H1 (cell line): ENCODE measurements around the gene SAMD7. TPM values are rescaled to one million over a fixed set of nuclear protein-coding genes. Genes with fewer than 3 reads are reported as not detected.

Experiments
- CTCF ChIA-PET: fragments of 300-600 bp; sonication (Branson Sonifier 250); formaldehyde crosslinking; loops from one replicate; lab custom pipeline; 2021; ENCODE audit not compliant: partially characterized antibody; lab: Charles Lee
- POLR2A ChIA-PET: fragments of 300-600 bp; sonication (Branson Sonifier 250); formaldehyde crosslinking; loops from one replicate; lab custom pipeline; 2021; ENCODE audit warnings: inconsistent platforms; ENCODE audit not compliant: partially characterized antibody; lab: Charles Lee
- DNase-seq, 2 experiments: peaks; one replicate each; pipeline versions ENCODE4 v3.0.0 to v3.0.0-alpha.2; 2010 to 2022; ENCODE audit warnings: low spot score in 2 of 2, low read depth in 1 of 2, mixed read lengths in 1 of 2
- FAIRE-seq: peaks from 2 replicates; lab custom pipeline; 2011; peaks lifted over from hg19 to GRCh38; lab: Jason Lieb, UNC
- H2AFZ ChIP-seq: 2 replicates; pipeline ENCODE4 v1.8.1; 2012; ENCODE audit warnings: low read length, inconsistent platforms
- H2AK5ac ChIP-seq: 2 replicates; pipeline ENCODE4 v1.6.1; 2013; ENCODE audit warnings: low read depth, low read length
- H2BK120ac ChIP-seq: replicated peaks from 2 replicates; pipeline ENCODE3; 2013; ENCODE audit warnings: low read depth, low read length, inconsistent platforms
- H2BK12ac ChIP-seq: 2 replicates; pipeline ENCODE4 v1.6.1; 2013; ENCODE audit warnings: low read depth, low read length
- H2BK15ac ChIP-seq: 2 replicates; pipeline ENCODE4 v1.6.1; 2013; ENCODE audit warnings: low read length
- H2BK20ac ChIP-seq: 2 replicates; pipeline ENCODE4 v1.6.1; 2013; ENCODE audit warnings: low read length
- H2BK5ac ChIP-seq: 2 replicates; pipeline ENCODE4 v1.6.1; 2013; ENCODE audit warnings: low read depth, low read length
- H3K14ac ChIP-seq: 2 replicates; pipeline ENCODE4 v1.6.1; 2013; ENCODE audit warnings: inconsistent platforms; ENCODE audit not compliant: insufficient read length
- H3K18ac ChIP-seq: 2 replicates; pipeline ENCODE4 v1.6.1; 2013; ENCODE audit warnings: low read length; ENCODE audit errors: extremely low read depth
- H3K23ac ChIP-seq: 2 replicates; pipeline ENCODE4 v1.6.1; 2013; ENCODE audit warnings: inconsistent platforms; ENCODE audit not compliant: insufficient read length
- H3K23me2 ChIP-seq: 2 replicates; pipeline ENCODE4 v1.6.1; 2013; ENCODE audit warnings: low read depth, low read length
- H3K27ac ChIP-seq: 2 replicates; pipeline ENCODE4 v1.6.1; 2011; ENCODE audit warnings: low read depth, low read length, inconsistent platforms
- H3K27me3 ChIP-seq, 4 experiments: replicated peaks in 1 of 4; 1 replicate in 1 of 4; 2 replicates in 3 of 4; pipeline versions ENCODE4 v1.6.1 to v1.8.1; 2011 to 2013; ENCODE audit warnings: low read length in 3 of 4, mild to moderate bottlenecking in 3 of 4, inconsistent platforms in 2 of 4, mixed read lengths in 2 of 4, moderate library complexity in 1 of 4; ENCODE audit not compliant: control insufficient read depth in 3 of 4, insufficient read depth in 3 of 4; ENCODE audit errors: extremely low read depth in 1 of 4
- H3K36me3 ChIP-seq, 4 experiments: 2 replicates each; pipeline versions ENCODE4 v1.6.1 to v1.8.1; 2011 to 2013; ENCODE audit warnings: mild to moderate bottlenecking in 4 of 4, low read length in 3 of 4, moderate library complexity in 2 of 4, control low read depth in 1 of 4, inconsistent platforms in 1 of 4; ENCODE audit not compliant: insufficient read depth in 4 of 4, control insufficient read depth in 2 of 4
- H3K4ac ChIP-seq: replicated peaks from 2 replicates; pipeline ENCODE3; 2013; ENCODE audit warnings: low read length, low read depth, mixed read lengths, inconsistent platforms; ENCODE audit not compliant: insufficient read length
- H3K4me1 ChIP-seq, 4 experiments: replicated peaks in 1 of 4; 1 replicate in 1 of 4; 2 replicates in 3 of 4; pipeline versions ENCODE4 v1.6.1 to v1.8.1; 2011 to 2013; ENCODE audit warnings: low read length in 3 of 4, inconsistent platforms in 2 of 4, mixed read lengths in 1 of 4; ENCODE audit not compliant: insufficient read depth in 4 of 4, control insufficient read depth in 3 of 4
- H3K4me2 ChIP-seq, 2 experiments: 2 replicates each; pipeline versions ENCODE4 v1.6.1 to v1.8.1; 2011 to 2013; ENCODE audit warnings: low read depth in 2 of 2, low read length in 2 of 2, control low read depth in 1 of 2, inconsistent platforms in 1 of 2, mild to moderate bottlenecking in 1 of 2; ENCODE audit not compliant: insufficient read depth in 1 of 2
- H3K4me3 ChIP-seq, 4 experiments: fragments of 200-600, 300-600 bp in 1 of 4; sonication (generic), shearing (Covaris generic), sonication (Bioruptor Twin) in 1 of 4; 2 replicates each; pipeline versions ENCODE4 v1.5.1 to v1.8.1; 2011 to 2016; ENCODE audit warnings: low read length in 4 of 4, low read depth in 3 of 4, control low read depth in 2 of 4, inconsistent platforms in 2 of 4, mild to moderate bottlenecking in 2 of 4, mixed read lengths in 1 of 4, moderate library complexity in 1 of 4; ENCODE audit not compliant: insufficient read depth in 2 of 4; ENCODE audit errors: extremely low read depth in 1 of 4
- H3K56ac ChIP-seq: replicated peaks from 2 replicates; pipeline ENCODE3; 2013; ENCODE audit warnings: low read depth, mild to moderate bottlenecking, mixed read lengths, low read length, inconsistent platforms; ENCODE audit not compliant: insufficient read length
- H3K79me1 ChIP-seq: 2 replicates; pipeline ENCODE4 v1.6.1; 2013; ENCODE audit warnings: low read depth, low read length, control low read depth
- H3K79me2 ChIP-seq, 2 experiments: 2 replicates each; pipeline versions ENCODE4 v1.6.1 to v1.8.1; 2012 to 2013; ENCODE audit warnings: low read length in 2 of 2, mild to moderate bottlenecking in 2 of 2, inconsistent platforms in 1 of 2; ENCODE audit not compliant: insufficient read depth in 2 of 2, control insufficient read depth in 1 of 2
- H3K9ac ChIP-seq, 4 experiments: replicated peaks in 1 of 4; 1 replicate in 1 of 4; 2 replicates in 3 of 4; pipeline versions ENCODE4 v1.6.1 to v1.8.1; 2011 to 2013; ENCODE audit warnings: low read depth in 3 of 4, low read length in 3 of 4, control low read depth in 2 of 4, mild to moderate bottlenecking in 2 of 4, moderate library complexity in 2 of 4, inconsistent platforms in 1 of 4; ENCODE audit errors: extremely low read depth in 1 of 4
- H3K9me3 ChIP-seq, 2 experiments: 2 replicates each; pipeline versions ENCODE4 v1.6.1 to v1.8.1; 2012 to 2013; ENCODE audit warnings: mild to moderate bottlenecking in 2 of 2, moderate library complexity in 2 of 2, control low read depth in 1 of 2, inconsistent platforms in 1 of 2, low read depth in 1 of 2, low read length in 1 of 2, mixed read lengths in 1 of 2; ENCODE audit not compliant: insufficient read depth in 2 of 2
- H4K20me1 ChIP-seq, 2 experiments: replicated peaks in 1 of 2; 2 replicates each; pipeline versions ENCODE3 to v1.8.1; 2011 to 2013; ENCODE audit warnings: inconsistent platforms in 2 of 2, low read length in 2 of 2, mild to moderate bottlenecking in 1 of 2; ENCODE audit not compliant: insufficient read depth in 2 of 2, control insufficient read depth in 1 of 2
- H4K5ac ChIP-seq: 2 replicates; pipeline ENCODE4 v1.6.1; 2013; ENCODE audit warnings: low read length, low read depth, mixed read lengths, inconsistent platforms; ENCODE audit not compliant: insufficient read length
- H4K8ac ChIP-seq: 2 replicates; pipeline ENCODE4 v1.8.0; 2013; ENCODE audit warnings: mild to moderate bottlenecking, moderate library complexity, low read length, inconsistent platforms; ENCODE audit not compliant: insufficient read depth; ENCODE audit errors: extremely low read depth
- H4K91ac ChIP-seq: replicated peaks from 2 replicates; pipeline ENCODE3; 2013; ENCODE audit warnings: low read length, mixed read lengths, inconsistent platforms; ENCODE audit not compliant: insufficient read length
- BACH1 ChIP-seq: IDR thresholded peaks from 2 replicates; pipeline ENCODE4 v1.6.1; 2012; ENCODE audit warnings: low read length, improper control_type of control experiment
- CBX5 ChIP-seq: fragments of 300-800, 300-1000 bp; sonication (generic); IDR thresholded peaks from 2 replicates; pipeline ENCODE4 v1.7.1; 2016; ENCODE audit warnings: antibody characterized with exemption, low read length, low read depth
- CEBPB ChIP-seq: IDR thresholded peaks from 2 replicates; pipeline ENCODE4 v1.6.1; 2012; ENCODE audit warnings: low read depth, low read length
- CHD2 ChIP-seq: IDR thresholded peaks from 2 replicates; pipeline ENCODE4 v1.6.1; 2012; ENCODE audit warnings: low read length, improper control_type of control experiment
- CREB1 ChIP-seq: IDR thresholded peaks from 2 replicates; pipeline ENCODE4 v1.6.1; 2012; ENCODE audit warnings: inconsistent platforms
- EP300 ChIP-seq, 2 experiments: IDR thresholded peaks; 1 replicate in 1 of 2; 2 replicates in 1 of 2; pipeline ENCODE4 v1.6.1; 2011 to 2012; ENCODE audit warnings: low read depth in 2 of 2, low read length in 2 of 2, mild to moderate bottlenecking in 2 of 2, borderline replicate concordance in 1 of 2, inconsistent platforms in 1 of 2, moderate library complexity in 1 of 2
- NANOG ChIP-seq: IDR thresholded peaks from 2 replicates; pipeline ENCODE4 v1.6.1; 2011; ENCODE audit warnings: low read length, low read depth, mild to moderate bottlenecking, inconsistent platforms; ENCODE audit not compliant: insufficient read depth, poor library complexity, severe bottlenecking
- POU5F1 ChIP-seq: IDR thresholded peaks from 2 replicates; pipeline ENCODE4 v1.6.1; 2011; ENCODE audit warnings: low read depth, mild to moderate bottlenecking, low read length, moderate library complexity
- RXRA ChIP-seq: IDR thresholded peaks from 2 replicates; pipeline ENCODE4 v1.6.1; 2011; ENCODE audit warnings: low read depth, mild to moderate bottlenecking, low read length, moderate library complexity; ENCODE audit not compliant: insufficient read depth
- SP1 ChIP-seq: IDR thresholded peaks from 2 replicates; pipeline ENCODE4 v1.6.1; 2011; ENCODE audit warnings: low read depth, low read length
- SRF ChIP-seq: IDR thresholded peaks from 2 replicates; pipeline ENCODE4 v1.6.1; 2011; ENCODE audit warnings: mild to moderate bottlenecking, low read depth, low read length, moderate library complexity
- SUZ12 ChIP-seq: fragments of 200-600 bp; sonication (generic); IDR thresholded peaks from 2 replicates; pipeline ENCODE4 v1.6.1; 2012; ENCODE audit warnings: mild to moderate bottlenecking, inconsistent platforms, low read length, moderate library complexity, mixed read lengths
- TEAD4 ChIP-seq: IDR thresholded peaks from 2 replicates; pipeline ENCODE4 v1.6.1; 2012; ENCODE audit warnings: low read depth, low read length, inconsistent platforms, mixed read lengths
- WGBS, 2 experiments: shearing (Covaris generic) in 1 of 2; methylation state at CpG; one replicate each; pipeline versions ENCODE4 v1.1.6 to v1.1.7; 2013 to 2015; ENCODE audit warnings: low lambda C conversion rate in 2 of 2, mixed read lengths in 2 of 2, inconsistent platforms in 1 of 2, low coverage in 1 of 2, missing lambda C conversion rate in 1 of 2; ENCODE audit not compliant: insufficient replicate concordance in 2 of 2, insufficient coverage in 1 of 2, insufficient read length in 1 of 2; ENCODE audit errors: extremely low coverage in 1 of 2, missing lambda C conversion rate in 1 of 2; 5-methylcytosine and 5-hydroxymethylcytosine counted together
- polyA plus RNA-seq, 7 experiments: library from polyadenylated mRNA; depleted of rRNA in 3 of 7; stranded (reverse) in 5 of 7; unstranded in 2 of 7; fragments of >200 nt in 5 of 7; fragments of 200-250 nt in 2 of 7; gene quantifications; 1 replicate in 5 of 7; 2 replicates in 1 of 7; 4 replicates in 1 of 7; pipeline versions ENCODE4 v1.2.1 to v1.2.3, GENCODE V29; 2011 to 2013; ENCODE audit warnings: missing spikeins in 2 of 7, mixed read lengths in 2 of 7
- total RNA-seq: library from RNA; stranded (reverse); fragmentation: NEBNext Ultra II Directional; extraction: Animal tissue kit (Norgen Biotek cat#: 25700); gene quantifications from 2 replicates; pipeline ENCODE4 v1.2.1, GENCODE V29; 2021
- TF ChIP-seq, protein P1 (sequence below): IDR thresholded peaks from 2 replicates; pipeline ENCODE4 v1.6.1; 2012; ENCODE audit warnings: inconsistent platforms

The SAMD7 gene
- total and polyA plus RNA-seq, 2 of the 8 experiments (the other 6 are each of a cell fraction or from before 2014, with no cell fraction given): not detected

GRCh38 chr3:169954142-169954756, 42.9 kb downstream of the SAMD7 start:
- no peak overlapping the region for H3K9ac ChIP-seq
- no peaks in the 10 kb centered on the region for H3K9me3 ChIP-seq
- H2AFZ ChIP-seq: no peak overlapping the region
- H2BK15ac ChIP-seq: no peak overlapping the region
- no peaks in the 10 kb centered on the region for H3K23me2 ChIP-seq
- H3K4ac ChIP-seq: no peak overlapping the region
- no peaks in the 10 kb centered on the region for H3K4me1 ChIP-seq
- H2BK5ac ChIP-seq: no peak overlapping the region
- no peak overlapping the region for H3K27ac ChIP-seq
- CTCF ChIA-PET: interaction anchor here (1.3 kb wide), 1 partner anchor 125 kb away, joined by 3 read pairs; no protein-coding TSS in a partner anchor
- no peaks in the 10 kb centered on the region for H4K20me1 ChIP-seq
- H2BK12ac ChIP-seq: no peak overlapping the region
- no peak overlapping the region for H4K91ac ChIP-seq
- WGBS, 2 experiments: 93% methylated on average over 6 of the region's 6 CpGs; no CpG with 5 or more reads in 1 of the 2 experiments
- no peak overlapping the region for H4K8ac ChIP-seq
- no peaks in the 10 kb centered on the region for H3K27me3 ChIP-seq
- H2AK5ac ChIP-seq: no peak overlapping the region
- no peak for FAIRE-seq
- no peak overlapping the region for H4K5ac ChIP-seq
- POLR2A ChIA-PET: interaction anchor here (1.9 kb wide), 1 partner anchor 13 kb away, joined by 6 read pairs; the partner anchor contains the start of gene SEC62
- DNase-seq: no peak
- H3K4me3 ChIP-seq: no peak overlapping the region
- H2BK120ac ChIP-seq: no peak overlapping the region
- no peak overlapping the region for H2BK20ac ChIP-seq
- no peak overlapping the region for H3K4me2 ChIP-seq
- H3K79me1 ChIP-seq: no peaks in the 10 kb centered on the region
- H3K36me3 ChIP-seq: no peaks in the 10 kb centered on the region
- no peak overlapping the region for H3K23ac ChIP-seq
- no peaks in the 10 kb centered on the region for H3K79me2 ChIP-seq
- no peak overlapping the region for H3K14ac ChIP-seq
- H3K56ac ChIP-seq: no peak overlapping the region
- H3K18ac ChIP-seq: no peak overlapping the region
- no peak for TF ChIP-seq CHD2
- TF ChIP-seq CBX5: no peak
- TF ChIP-seq CEBPB: no peak
- no peak for TF ChIP-seq SUZ12
- no peak for TF ChIP-seq SRF
- TF ChIP-seq RXRA: no peak
- TF ChIP-seq EP300 (IDR thresholded peaks at IDR 0.05; ENCODE audit: borderline replicate concordance in 1 of 2, low read depth in 2 of 2, low read length in 2 of 2): no peak
- TF ChIP-seq BACH1: no peak
- TF ChIP-seq CREB1: no peak
- no peak for TF ChIP-seq TEAD4
- TF ChIP-seq NANOG: no peak
- no peak for TF ChIP-seq POU5F1
- no peak for TF ChIP-seq SP1
- TF ChIP-seq, protein P1, sequence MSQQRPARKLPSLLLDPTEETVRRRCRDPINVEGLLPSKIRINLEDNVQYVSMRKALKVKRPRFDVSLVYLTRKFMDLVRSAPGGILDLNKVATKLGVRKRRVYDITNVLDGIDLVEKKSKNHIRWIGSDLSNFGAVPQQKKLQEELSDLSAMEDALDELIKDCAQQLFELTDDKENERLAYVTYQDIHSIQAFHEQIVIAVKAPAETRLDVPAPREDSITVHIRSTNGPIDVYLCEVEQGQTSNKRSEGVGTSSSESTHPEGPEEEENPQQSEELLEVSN: no peak
